HEK293T (cell line): ENCODE results near the gene TCF3.
"Not testable (repeated sequence)": the region's sequence is repeated elsewhere in the genome, so short reads cannot be mapped to it uniquely, and the experiment has no call there.

Experiments used
- CTCF ChIA-PET: fragments of 350-600 bp; formaldehyde crosslinking; extraction: SDS; loops from one replicate; lab custom pipeline; 2021; ENCODE audit warnings: antibody characterized with exemption, inconsistent platforms; lab: Yijun Ruan, JAX
- POLR2A ChIA-PET: fragments of 350-600 bp; formaldehyde crosslinking; extraction: SDS; loops from one replicate; lab custom pipeline; 2020; ENCODE audit warnings: antibody characterized with exemption, inconsistent platforms; lab: Yijun Ruan, JAX
- DNase-seq: peaks from one replicate; pipeline ENCODE4 v3.0.0; 2012; ENCODE audit warnings: mixed read lengths; ENCODE audit errors: extremely low spot score
- ARNT ChIP-seq: fragments of 450-650 bp; IDR thresholded peaks from 2 replicates; pipeline ENCODE4 v1.6.1; 2017; ENCODE audit warnings: mild to moderate bottlenecking
- BHLHE40 ChIP-seq: fragments of 450-650 bp; IDR thresholded peaks from 2 replicates; pipeline ENCODE4 v1.6.1; 2016; ENCODE audit warnings: mild to moderate bottlenecking, moderate library complexity, borderline replicate concordance
- CTBP1 ChIP-seq: fragments of 450-650 bp; IDR thresholded peaks from 2 replicates; pipeline ENCODE4 v1.6.1; 2016; ENCODE audit warnings: borderline replicate concordance
- ELF4 ChIP-seq: fragments of 450-650 bp; IDR thresholded peaks from 2 replicates; pipeline ENCODE4 v1.6.1; 2017; ENCODE audit warnings: antibody characterized with exemption
- FOXA1 ChIP-seq: fragments of 450-650 bp; IDR thresholded peaks from 2 replicates; pipeline ENCODE4 v1.6.1; 2016; ENCODE audit warnings: mild to moderate bottlenecking
- FOXK2 ChIP-seq: fragments of 450-650 bp; IDR thresholded peaks from 2 replicates; pipeline ENCODE4 v1.6.1; 2016; ENCODE audit warnings: mild to moderate bottlenecking
- FOXM1 ChIP-seq: fragments of 450-650 bp; IDR thresholded peaks from 2 replicates; pipeline ENCODE4 v1.6.1; 2017; ENCODE audit warnings: mild to moderate bottlenecking, borderline replicate concordance
- HDGF ChIP-seq: fragments of 450-650 bp; IDR thresholded peaks from 2 replicates; pipeline ENCODE4 v1.6.1; 2017; ENCODE audit warnings: antibody characterized with exemption, borderline replicate concordance
- L3MBTL2 ChIP-seq: fragments of 450-650 bp; conservative IDR thresholded peaks from 2 replicates; pipeline ENCODE4 v1.6.1; 2016; ENCODE audit warnings: mild to moderate bottlenecking
- LEF1 ChIP-seq: fragments of 450-650 bp; IDR thresholded peaks from 2 replicates; pipeline ENCODE4 v1.6.1; 2017; ENCODE audit warnings: mild to moderate bottlenecking, borderline replicate concordance
- NFRKB ChIP-seq: fragments of 450-650 bp; IDR thresholded peaks from 2 replicates; pipeline ENCODE4 v1.6.1; 2016; ENCODE audit warnings: mild to moderate bottlenecking, moderate library complexity
- PKNOX1 ChIP-seq: fragments of 450-650 bp; IDR thresholded peaks from 2 replicates; pipeline ENCODE4 v1.6.1; 2016
- SP1 ChIP-seq: fragments of 450-650 bp; IDR thresholded peaks from 2 replicates; pipeline ENCODE4 v1.6.1; 2017
- SUZ12 ChIP-seq: fragments of 450-650 bp; IDR thresholded peaks from 2 replicates; pipeline ENCODE4 v1.6.1; 2016; ENCODE audit warnings: mild to moderate bottlenecking
- TARDBP ChIP-seq: fragments of 450-650 bp; IDR thresholded peaks from 2 replicates; pipeline ENCODE4 v1.6.1; 2016
- ZNF384 ChIP-seq: fragments of 450-650 bp; IDR thresholded peaks from 2 replicates; pipeline ENCODE4 v1.6.1; 2016

TCF3 gene

GRCh38 chr19:1672038-1672768, 19.8 kb upstream of the TCF3 start:
- peak; percentile 69 for DNase-seq
- TF ChIP-seq SP1 (no peak), L3MBTL2 (peak; percentile 94)
- ChIA-PET POLR2A (interaction anchor here (0.8 to 1.3 kb wide), 3 partner anchors 60 to 96 kb away, joined by 3 to 4 read pairs (median 3); no protein-coding TSS in a partner anchor), CTCF (interaction anchor here (0.6 to 2.4 kb wide), 22 partner anchors 9 to 158 kb away, joined by 3 to 24 read pairs (median 4); partner anchors contain the start of gene UQCR11)

GRCh38 chr19:1671716-1672037, 19.3 kb upstream of the TCF3 start:
- ChIA-PET CTCF (interaction anchor here (1.3 to 1.9 kb wide), 6 partner anchors 11 to 158 kb away, joined by 3 to 24 read pairs (median 6); no protein-coding TSS in a partner anchor), POLR2A (no interaction called here)
- no peak for DNase-seq
- TF ChIP-seq L3MBTL2 = no peak
- TF ChIP-seq NFRKB = no peak
- no peak for TF ChIP-seq ELF4
- no peak for TF ChIP-seq ARNT
- no peak for TF ChIP-seq FOXM1
- no peak for TF ChIP-seq SP1
- TF ChIP-seq PKNOX1 = no peak
- TF ChIP-seq LEF1 = no peak
- no peak for TF ChIP-seq SUZ12
- no peak for TF ChIP-seq FOXA1
- TF ChIP-seq TARDBP = no peak
- no peak for TF ChIP-seq ZNF384
- no peak for TF ChIP-seq CTBP1
- TF ChIP-seq HDGF = no peak
- no peak for TF ChIP-seq BHLHE40
- no peak for TF ChIP-seq FOXK2

- POLR2A ChIA-PET, DNase-seq: not testable (repeated sequence)
- CTCF ChIA-PET = interaction anchor here (1.3 kb wide), 1 partner anchor 12 kb away, joined by 5 read pairs; no protein-coding TSS in a partner anchor
These were observed 18.3 kb upstream of the TCF3 start for GRCh38 chr19:1670747-1671146.

- CTCF ChIA-PET = no interaction called here
- POLR2A ChIA-PET = no interaction called here
- no peak for DNase-seq
- TF ChIP-seq FOXK2 (no peak), TARDBP (no peak), FOXA1 (no peak), HDGF (no peak), ELF4 (no peak), ZNF384 (no peak), BHLHE40 (no peak), CTBP1 (no peak), FOXM1 (no peak), SUZ12 (no peak), SP1 (no peak), NFRKB (no peak), LEF1 (no peak), L3MBTL2 (no peak)
These were observed 16.3 kb upstream of the TCF3 start for GRCh38 chr19:1668486-1669270.

- no peak for TF ChIP-seq FOXA1
- ChIA-PET CTCF (no interaction called here), POLR2A (no interaction called here)
- no peak for DNase-seq
These were observed 15.7 kb upstream of the TCF3 start for GRCh38 chr19:1668048-1668485.

GRCh38 chr19:1665565-1666047, 13.2 kb upstream of the TCF3 start:
- no peak for DNase-seq
- ChIA-PET CTCF (no interaction called here), POLR2A (interaction anchor here (1.4 kb wide), 1 partner anchor 73 kb away, joined by 4 read pairs; the partner anchor contains the start of gene MBD3)
- TF ChIP-seq FOXA1 (no peak), SP1 (no peak), SUZ12 (no peak), NFRKB (no peak), ELF4 (no peak), ZNF384 (no peak), TARDBP (no peak)

GRCh38 chr19:1663852-1664251, 11.4 kb upstream of the TCF3 start:
- CTCF ChIA-PET = interaction anchor here (1.5 kb wide), 1 partner anchor 162 kb away, joined by 4 read pairs; no protein-coding TSS in a partner anchor
- POLR2A ChIA-PET = no interaction called here
- TF ChIP-seq PKNOX1 = no peak
- TF ChIP-seq ELF4 = no peak
- TF ChIP-seq SUZ12 = no peak
- no peak for TF ChIP-seq BHLHE40
- no peak for TF ChIP-seq NFRKB
- DNase-seq = no peak

GRCh38 chr19:1663227-1663626, 10.8 kb upstream of the TCF3 start:
- CTCF ChIA-PET = interaction anchor here (1.5 kb wide), 1 partner anchor 163 kb away, joined by 4 read pairs; no protein-coding TSS in a partner anchor
- POLR2A ChIA-PET = not testable (repeated sequence)

More at GRCh38 chr19:1663227-1663626, 10.8 kb upstream of the TCF3 start:
- not testable (repeated sequence) for DNase-seq
